Measurements from ENCODE around the gene KCNH5. TPM values are rescaled to one million over a fixed set of nuclear protein-coding genes. Genes with fewer than 3 reads are reported as not detected.

Gene KCNH5
- total RNA-seq, 2 experiments from 2014 or later: not detected

DNA sequence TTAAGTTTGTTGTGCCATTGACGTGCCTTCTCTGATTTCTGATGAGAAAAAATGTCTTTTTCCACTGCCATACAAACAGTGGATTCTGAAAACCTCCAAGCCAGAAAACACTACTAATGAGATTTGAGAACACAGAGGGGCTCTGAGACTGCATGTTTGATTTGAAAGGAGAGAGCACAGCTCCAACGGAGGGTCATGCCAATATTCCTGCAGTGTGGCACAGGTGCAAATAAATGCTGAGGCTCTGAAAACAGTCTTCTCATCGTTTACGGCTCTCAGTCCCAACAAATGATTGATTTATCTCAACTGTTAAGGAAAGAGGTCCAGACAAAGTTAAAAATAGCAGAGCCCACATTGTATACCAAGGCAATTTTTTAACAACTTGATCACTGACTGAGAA lies 128.7 kb downstream of the KCNH5 start:
- Histone ChIP-seq H3K27ac (ENCODE audit: low read depth, low read length, poor library complexity, severe bottlenecking) (no peak overlapping the region), H3K4me3 (ENCODE audit: low read depth, low read length, poor library complexity, severe bottlenecking) (no peak overlapping the region), H4K20me1 (ENCODE audit: insufficient read depth, low read length) (no peaks in the 10 kb centered on the region), H3K79me2 (ENCODE audit: insufficient read depth, low read depth, low read length) (no peaks in the 10 kb centered on the region), H3K9me2 (ENCODE audit: insufficient read depth, low read length) (no peaks in the 10 kb centered on the region), H3K9me3 (ENCODE audit: low read length) (no peaks in the 10 kb centered on the region), H3K36me3 (ENCODE audit: insufficient read depth, low read length) (no peaks in the 10 kb centered on the region), H3K4me1 (ENCODE audit: insufficient read depth, low read length, poor library complexity, severe bottlenecking) (no peaks in the 10 kb centered on the region), H3K4me2 (ENCODE audit: low read length) (no peak overlapping the region), H2AFZ (ENCODE audit: low read length) (no peak overlapping the region)
- intact Hi-C loops (cut with micrococcal nuclease; ENCODE audit: unreplicated experiment): no loop called here
- BruUV-seq (replicated peaks): no TSS peak
- no peak for TF ChIP-seq EZH2phosphoT487 (IDR thresholded peaks at IDR 0.05; ENCODE audit: borderline replicate concordance, low read depth, low read length)
- TF ChIP-seq, protein P1, sequence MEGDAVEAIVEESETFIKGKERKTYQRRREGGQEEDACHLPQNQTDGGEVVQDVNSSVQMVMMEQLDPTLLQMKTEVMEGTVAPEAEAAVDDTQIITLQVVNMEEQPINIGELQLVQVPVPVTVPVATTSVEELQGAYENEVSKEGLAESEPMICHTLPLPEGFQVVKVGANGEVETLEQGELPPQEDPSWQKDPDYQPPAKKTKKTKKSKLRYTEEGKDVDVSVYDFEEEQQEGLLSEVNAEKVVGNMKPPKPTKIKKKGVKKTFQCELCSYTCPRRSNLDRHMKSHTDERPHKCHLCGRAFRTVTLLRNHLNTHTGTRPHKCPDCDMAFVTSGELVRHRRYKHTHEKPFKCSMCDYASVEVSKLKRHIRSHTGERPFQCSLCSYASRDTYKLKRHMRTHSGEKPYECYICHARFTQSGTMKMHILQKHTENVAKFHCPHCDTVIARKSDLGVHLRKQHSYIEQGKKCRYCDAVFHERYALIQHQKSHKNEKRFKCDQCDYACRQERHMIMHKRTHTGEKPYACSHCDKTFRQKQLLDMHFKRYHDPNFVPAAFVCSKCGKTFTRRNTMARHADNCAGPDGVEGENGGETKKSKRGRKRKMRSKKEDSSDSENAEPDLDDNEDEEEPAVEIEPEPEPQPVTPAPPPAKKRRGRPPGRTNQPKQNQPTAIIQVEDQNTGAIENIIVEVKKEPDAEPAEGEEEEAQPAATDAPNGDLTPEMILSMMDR (conservative IDR thresholded peaks at IDR 0.05; ENCODE audit: low read length): no peak
- CTCF ChIA-PET (ENCODE audit: unreplicated experiment): no interaction called here
- POLR2A ChIA-PET: no interaction called here
- no peak for DNase-seq (ENCODE audit: low spot score)

DNA sequence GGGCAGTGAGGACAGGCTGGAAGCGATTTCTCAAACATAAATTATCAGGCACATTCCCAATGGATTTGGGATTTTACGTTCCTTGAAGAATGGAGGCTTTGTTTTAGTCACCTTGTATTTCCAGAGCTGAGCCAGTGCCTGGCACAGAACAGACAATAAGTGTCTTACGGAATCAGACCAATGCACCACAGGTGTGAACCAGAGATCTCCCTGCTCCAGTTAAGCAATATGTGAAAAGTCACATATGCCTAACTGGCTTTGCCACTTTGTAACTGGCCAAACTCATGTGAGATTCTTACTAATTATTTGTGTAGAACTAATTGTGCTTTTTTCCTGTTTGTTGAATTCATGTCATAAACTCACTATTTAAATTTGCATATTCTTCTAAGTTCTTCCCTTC lies 130.4 kb downstream of the KCNH5 start:
- H2AFZ ChIP-seq (ENCODE audit: low read length): no peak overlapping the region
- no peaks in the 10 kb centered on the region for H3K79me2 ChIP-seq (ENCODE audit: insufficient read depth, low read depth, low read length)
- no peaks in the 10 kb centered on the region for H3K9me3 ChIP-seq (ENCODE audit: low read length)
- intact Hi-C loops (cut with micrococcal nuclease; ENCODE audit: unreplicated experiment): no loop called here
- H3K4me3 ChIP-seq (ENCODE audit: low read depth, low read length, poor library complexity, severe bottlenecking): no peak overlapping the region
- no peaks in the 10 kb centered on the region for H3K9me2 ChIP-seq (ENCODE audit: insufficient read depth, low read length)
- no peaks in the 10 kb centered on the region for H3K4me1 ChIP-seq (ENCODE audit: insufficient read depth, low read length, poor library complexity, severe bottlenecking)
- H3K36me3 ChIP-seq (ENCODE audit: insufficient read depth, low read length): no peaks in the 10 kb centered on the region
- DNase-seq (ENCODE audit: low spot score): no peak
- H3K27ac ChIP-seq (ENCODE audit: low read depth, low read length, poor library complexity, severe bottlenecking): no peak overlapping the region
- H4K20me1 ChIP-seq (ENCODE audit: insufficient read depth, low read length): no peaks in the 10 kb centered on the region
- no TSS peak for BruUV-seq (replicated peaks)
- POLR2A ChIA-PET: no interaction called here
- no peak for TF ChIP-seq EZH2phosphoT487 (IDR thresholded peaks at IDR 0.05; ENCODE audit: borderline replicate concordance, low read depth, low read length)
- TF ChIP-seq, protein P1 (conservative IDR thresholded peaks at IDR 0.05; ENCODE audit: low read length): no peak
- H3K4me2 ChIP-seq (ENCODE audit: low read length): no peak overlapping the region
- CTCF ChIA-PET (ENCODE audit: unreplicated experiment): no interaction called here

DNA sequence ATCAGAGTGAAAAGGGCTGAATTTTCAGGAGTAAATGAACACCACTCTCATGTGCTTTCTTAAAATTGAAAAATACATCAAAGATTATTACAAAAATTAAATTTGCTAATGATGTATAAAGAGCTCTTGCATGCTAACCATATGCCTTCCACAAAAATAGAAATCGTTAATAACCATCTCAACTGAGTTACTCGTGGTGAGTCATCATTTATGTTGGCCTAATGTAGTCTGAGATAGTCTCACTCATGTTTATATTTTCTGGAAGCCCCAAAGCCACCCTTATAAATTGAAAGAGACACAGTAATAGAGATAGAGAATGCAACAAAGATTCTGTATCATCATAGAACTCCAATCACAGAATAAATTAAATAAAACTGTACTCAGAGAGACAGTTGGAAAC lies 131.2 kb downstream of the KCNH5 start:
- Histone ChIP-seq H3K4me3 (ENCODE audit: low read depth, low read length, poor library complexity, severe bottlenecking) (no peak overlapping the region), H3K36me3 (ENCODE audit: insufficient read depth, low read length) (no peaks in the 10 kb centered on the region), H3K9me2 (ENCODE audit: insufficient read depth, low read length) (no peaks in the 10 kb centered on the region), H3K9me3 (ENCODE audit: low read length) (no peaks in the 10 kb centered on the region), H4K20me1 (ENCODE audit: insufficient read depth, low read length) (no peaks in the 10 kb centered on the region), H3K79me2 (ENCODE audit: insufficient read depth, low read depth, low read length) (no peaks in the 10 kb centered on the region), H3K4me2 (ENCODE audit: low read length) (no peak overlapping the region), H3K27ac (ENCODE audit: low read depth, low read length, poor library complexity, severe bottlenecking) (no peak overlapping the region), H2AFZ (ENCODE audit: low read length) (no peak overlapping the region), H3K4me1 (ENCODE audit: insufficient read depth, low read length, poor library complexity, severe bottlenecking) (no peaks in the 10 kb centered on the region)
- ChIA-PET CTCF (ENCODE audit: unreplicated experiment) (no interaction called here), POLR2A (no interaction called here)
- no TSS peak for BruUV-seq (replicated peaks)
- DNase-seq (ENCODE audit: low spot score): no peak
- TF ChIP-seq EZH2phosphoT487 (IDR thresholded peaks at IDR 0.05; ENCODE audit: borderline replicate concordance, low read depth, low read length): no peak
- TF ChIP-seq, protein P1 (conservative IDR thresholded peaks at IDR 0.05; ENCODE audit: low read length): no peak
- intact Hi-C loops (cut with micrococcal nuclease; ENCODE audit: unreplicated experiment): no loop called here

Measured in OCI-LY7 (cell line).